Nucleus accumbens (tissue), 56 donors: ENCODE measurements around the gene NT5DC1.
A peak's percentile ranks its signal among the peaks of the same experiment; 100 is the strongest.

ENCODE experiments used
- DNase-seq, 56 donors: peaks; one replicate each; lab custom pipeline; 2025; lab: John Stamatoyannopoulos, UW

Gene NT5DC1

DNA sequence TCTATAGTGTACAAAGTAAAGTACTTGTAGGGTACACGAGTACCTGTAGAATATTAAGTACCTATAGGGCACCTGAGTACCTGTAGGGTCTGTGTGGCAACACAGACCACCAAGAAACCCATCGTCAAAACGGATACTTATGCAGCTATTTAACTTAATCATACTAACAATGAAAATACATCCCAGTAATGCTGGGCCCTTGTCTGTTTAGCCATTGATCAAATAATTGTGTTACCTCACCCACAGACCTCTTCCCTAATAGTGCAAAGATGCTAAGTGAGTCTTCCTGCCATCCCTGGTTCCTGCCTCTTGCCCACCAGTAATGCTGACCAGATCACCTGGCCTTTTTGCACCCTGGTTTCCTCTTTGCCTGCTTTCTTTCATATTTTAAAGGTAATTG lies 32.8 kb downstream of the NT5DC1 start:
- no peak for DNase-seq

DNA sequence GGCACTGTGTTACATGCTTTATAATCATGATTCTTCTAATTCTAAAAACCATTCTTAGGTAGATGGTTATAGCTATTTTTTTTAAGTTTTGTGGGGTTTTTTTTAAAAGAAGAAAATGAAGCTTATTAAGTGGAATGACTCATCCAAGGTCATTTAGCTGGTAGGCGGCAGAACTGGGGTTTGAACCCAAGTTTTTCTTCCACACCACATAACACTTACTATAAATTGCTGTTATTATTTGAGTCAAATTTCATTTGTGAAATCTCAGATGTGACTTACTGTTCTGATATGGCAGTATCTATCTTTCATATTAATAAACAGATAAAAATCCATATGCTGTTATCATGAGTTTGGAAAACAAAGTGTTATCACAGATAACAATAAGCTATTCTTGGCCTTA lies 35.7 kb downstream of the NT5DC1 start:
- no peak for DNase-seq

DNA sequence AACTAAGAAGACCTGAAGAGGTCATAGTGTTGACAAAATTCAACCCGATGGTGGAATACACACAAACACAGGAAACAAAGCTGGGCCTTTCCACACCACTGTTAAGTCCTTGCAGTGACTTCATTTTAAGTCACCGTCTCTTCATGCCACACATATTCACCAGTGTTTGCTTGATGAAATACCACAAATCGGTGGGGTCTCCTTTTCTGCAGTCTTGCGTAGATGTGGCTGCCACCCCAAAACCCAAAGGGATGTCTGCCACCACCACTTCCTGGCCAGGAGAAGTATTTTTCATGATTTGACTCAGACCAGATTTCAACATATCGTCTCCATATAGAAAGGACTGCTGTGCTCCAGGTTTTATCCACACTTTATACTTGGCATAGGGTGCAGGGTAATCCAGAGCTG lies 36.3 kb downstream of the NT5DC1 start:
- DNase-seq = peak in 1 of 56 donors; percentile 8

DNA sequence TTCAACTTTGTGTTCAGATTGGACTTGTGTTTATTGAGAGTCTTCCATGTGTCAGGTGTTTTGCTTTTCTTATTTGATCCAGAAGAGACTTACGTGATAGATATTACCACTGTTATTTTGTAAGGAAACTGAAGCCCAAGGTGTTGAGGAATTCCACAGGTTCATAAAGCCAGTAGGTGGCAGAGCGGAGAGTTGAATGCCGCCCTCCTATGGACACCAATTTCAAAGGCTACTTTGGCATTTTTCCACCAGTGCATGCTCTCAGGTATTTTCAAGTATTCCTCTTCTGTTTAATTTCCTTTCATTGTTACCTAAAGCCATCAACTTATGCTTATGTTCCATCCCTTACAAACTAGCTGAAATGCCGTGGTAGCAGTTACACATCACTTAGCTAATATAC lies 39.3 kb downstream of the NT5DC1 start:
- no peak for DNase-seq

DNA sequence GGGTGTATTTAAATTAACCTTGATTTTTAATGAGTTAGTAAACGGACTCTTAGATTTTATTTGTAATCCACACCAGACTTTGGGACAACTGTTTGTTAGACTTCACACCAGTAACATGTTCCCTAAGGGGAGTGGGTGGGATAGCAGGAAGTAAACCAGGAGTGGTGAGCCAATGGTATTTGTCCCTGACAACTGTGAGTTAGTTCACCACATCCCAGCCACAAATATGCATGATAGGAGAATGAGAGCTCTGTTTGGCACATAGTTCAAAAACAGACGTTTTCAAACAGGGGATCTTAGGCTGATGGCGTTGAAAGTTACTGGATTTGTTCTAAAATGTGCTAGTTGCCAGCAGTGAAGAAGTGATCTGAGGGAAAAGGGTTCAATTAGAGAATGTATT lies 44.0 kb downstream of the NT5DC1 start:
- DNase-seq = no peak

DNA sequence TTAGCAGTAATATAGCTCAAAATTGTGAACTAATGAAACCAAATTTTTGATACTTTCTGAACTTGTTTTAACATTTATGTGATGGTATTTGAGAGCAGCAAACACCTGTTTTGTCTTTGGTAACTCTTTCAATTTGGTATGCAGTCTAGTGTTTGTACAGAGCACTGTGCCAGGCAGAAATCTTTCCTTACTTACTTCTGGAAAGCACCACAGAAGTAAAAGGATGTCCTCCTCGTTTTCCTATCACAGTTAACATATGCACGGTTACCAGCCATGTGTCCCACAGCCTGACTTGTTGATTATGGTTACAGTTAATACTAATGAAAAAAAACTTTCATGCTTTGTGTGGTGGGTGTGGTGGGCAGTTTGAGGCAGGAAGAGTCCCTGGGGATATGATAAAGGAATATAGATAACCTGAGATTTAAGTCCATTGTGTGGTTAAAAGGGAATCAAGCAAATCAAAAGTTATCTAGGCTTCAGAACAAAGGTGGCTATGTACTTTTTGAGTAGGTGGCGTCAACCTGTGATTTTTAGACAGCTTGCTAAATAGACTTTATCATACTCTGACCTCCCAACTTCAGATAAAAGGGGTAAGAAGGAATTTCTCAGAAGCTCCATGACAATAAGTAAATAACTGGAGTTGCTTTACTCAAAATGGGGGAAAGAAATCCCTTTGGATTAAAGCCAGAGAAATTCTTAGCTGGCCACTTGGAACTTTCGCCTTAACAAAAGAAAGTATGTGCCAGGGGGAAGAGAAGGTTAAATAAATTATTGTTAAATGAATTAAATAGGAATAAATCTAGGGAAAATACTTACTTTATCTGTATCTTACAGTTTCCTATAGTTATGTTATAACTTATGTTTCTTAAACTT lies 45.4 kb downstream of the NT5DC1 start:
- no peak for DNase-seq

DNA sequence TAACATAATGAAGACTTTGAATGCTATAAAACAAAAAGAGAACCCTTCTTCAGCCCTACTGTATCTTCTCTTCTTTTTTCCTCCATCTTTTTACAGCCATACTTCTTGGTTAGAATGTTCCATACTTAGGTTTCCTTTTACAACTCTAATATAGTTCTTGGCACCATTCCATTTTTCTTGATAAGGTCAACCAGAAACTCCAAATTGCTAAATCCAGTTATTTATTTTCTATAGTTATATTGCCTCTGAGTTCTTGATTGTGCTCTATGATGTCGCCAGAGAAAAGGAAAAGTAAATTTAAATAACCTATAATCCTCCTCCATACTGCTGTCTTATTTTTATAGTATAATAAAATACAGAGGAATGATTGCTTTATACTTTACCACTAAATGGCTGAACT lies 52.0 kb downstream of the NT5DC1 start:
- DNase-seq = no peak

DNA sequence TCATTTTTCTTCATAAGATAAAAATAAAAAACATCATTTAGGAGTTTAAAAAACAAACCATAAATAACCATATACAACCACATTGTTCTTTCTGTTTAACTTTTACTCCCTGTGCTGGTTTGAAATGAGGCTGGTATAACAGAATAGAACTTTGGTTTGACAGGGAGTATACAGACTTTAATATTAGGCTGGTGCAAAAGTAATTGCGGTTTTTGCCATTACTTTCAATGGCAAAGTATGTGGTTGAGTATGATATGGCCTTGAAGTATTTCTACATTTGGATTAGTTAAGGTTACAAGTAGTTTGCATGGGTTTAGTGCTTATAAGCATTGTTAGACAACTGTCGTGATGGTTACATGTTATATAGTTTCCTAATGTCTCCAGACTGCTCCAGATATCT lies 54.2 kb downstream of the NT5DC1 start:
- no peak for DNase-seq

DNA sequence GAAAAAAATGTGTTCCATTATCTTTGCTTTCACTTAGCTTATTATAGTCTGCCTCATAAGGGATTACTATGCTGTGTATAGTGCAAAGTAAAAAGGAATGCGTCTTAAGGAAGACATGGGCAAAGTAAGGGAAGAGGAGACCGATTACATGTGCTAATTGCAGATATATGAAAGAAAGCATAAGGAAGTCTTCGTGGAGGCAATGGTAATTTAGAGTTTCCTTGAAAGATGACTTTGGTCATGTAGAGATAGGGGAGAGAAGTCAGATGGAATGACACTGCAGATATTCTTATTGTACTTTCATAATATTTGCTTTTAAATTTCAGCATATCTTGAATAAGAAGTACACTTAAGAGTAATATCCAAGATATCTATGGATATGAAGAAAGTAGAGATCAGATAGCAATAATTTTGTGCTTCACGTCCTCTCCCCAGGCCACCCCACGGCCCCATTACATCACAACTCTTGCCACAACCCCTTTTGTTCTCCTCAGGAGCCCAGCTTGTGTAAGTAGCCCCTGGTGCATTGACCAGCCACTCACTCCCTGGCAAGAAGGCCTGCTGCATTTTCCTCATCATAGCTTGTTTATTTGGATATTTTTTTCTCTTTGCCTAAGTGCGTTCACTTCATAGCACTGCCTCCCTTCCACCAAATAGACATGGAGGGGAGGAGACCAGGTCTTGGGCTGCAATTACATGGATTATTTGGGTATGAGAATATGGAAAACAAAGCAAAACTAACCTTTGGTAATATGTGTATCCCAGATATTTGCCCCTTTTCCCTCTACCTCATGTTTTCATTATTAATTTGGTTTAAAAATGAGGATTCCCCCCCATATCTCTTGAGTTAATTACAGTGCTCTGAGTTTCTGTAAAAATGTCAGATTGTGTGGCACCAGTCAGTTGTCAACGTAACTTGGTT lies 56.0 kb downstream of the NT5DC1 start:
- DNase-seq = no peak

DNA sequence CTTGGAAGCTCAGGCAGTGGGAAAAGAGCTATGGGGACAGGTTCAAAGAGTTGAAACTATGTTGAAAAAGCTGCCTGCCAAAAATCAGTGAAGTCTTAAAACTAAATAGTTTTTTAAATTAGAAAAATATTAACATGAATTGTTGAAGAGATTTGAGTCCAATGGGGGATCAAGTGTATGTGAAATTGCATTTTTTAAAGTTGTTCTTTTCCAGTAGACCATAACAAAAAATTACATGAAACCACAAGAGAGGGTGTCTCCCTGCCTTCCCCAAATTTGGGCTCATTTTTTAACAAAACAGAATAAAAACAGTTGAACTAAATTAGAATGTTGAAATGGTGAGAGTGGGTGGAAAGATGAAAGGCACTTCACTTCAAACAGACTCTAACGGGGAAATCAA lies 56.7 kb downstream of the NT5DC1 start:
- no peak for DNase-seq

DNA sequence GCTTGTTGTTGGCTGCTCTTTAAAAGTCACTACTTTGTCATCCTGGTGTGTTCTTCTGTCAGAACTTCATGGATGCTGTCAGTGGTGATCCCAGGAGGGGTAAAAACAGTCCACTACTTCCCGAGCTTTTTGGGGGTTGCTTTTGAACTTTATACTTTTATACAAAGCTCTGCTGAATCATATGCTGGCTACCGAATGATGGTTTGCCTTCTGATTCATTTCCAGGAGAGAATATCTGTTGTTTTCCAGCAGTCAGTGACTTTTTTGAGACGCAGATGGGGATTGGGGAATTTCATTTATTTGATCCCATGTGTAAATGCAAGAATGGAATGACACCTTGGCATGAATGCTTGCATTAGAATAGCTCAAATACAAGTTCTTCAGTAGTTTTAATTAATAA lies 58.0 kb downstream of the NT5DC1 start:
- no peak for DNase-seq

DNA sequence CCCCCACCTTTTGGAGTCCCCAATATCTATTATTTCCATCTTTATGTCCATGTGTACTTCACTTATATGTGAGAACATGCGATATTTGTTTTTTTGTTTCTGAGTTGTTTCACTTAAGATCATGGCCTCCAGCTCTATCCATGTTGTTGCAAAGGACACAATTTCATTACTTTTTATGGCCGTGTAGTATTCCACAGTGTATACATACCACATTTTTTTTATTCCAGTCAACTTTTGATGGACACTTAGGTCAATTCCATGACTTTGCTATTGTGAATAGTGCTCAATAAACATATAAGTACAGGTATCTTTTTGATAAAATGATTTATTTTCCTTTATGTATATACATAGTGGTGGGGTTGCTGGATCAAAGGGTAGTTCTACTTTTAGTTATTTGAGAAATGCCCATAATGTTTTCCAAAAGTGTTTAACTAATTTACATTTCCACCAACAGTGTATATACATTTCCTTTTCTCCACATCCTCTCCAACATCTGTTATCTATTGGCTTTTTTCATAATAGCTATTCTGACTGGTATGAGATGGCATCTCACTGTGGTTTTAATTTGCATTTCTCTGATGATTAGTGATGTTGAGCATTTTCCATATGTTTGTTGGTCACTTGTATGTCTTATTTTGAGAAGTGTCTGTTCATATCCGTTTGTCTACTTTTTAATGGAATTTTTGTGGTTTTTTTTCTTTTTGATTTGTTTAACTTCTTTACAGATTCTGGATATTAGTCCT lies 59.3 kb downstream of the NT5DC1 start:
- DNase-seq = no peak

DNA sequence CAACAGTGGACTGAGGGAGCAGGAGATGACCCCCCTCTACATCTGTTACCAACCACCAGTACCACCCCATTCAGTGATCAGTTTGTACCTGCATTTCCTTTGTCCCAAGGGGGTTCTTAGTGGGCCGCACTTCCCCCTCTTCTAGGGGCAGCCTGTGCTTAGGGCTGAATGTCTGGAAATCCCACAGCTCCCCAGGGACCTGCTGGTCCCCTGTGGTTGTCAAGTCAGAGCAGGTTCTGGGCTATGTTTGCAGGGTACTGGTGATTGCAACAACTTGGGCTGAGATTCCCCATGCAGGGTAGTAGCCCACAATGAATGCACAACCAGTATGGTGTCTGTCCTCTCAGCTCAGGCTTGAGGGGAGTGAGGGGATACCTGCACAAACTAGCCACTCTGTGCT lies 64.9 kb downstream of the NT5DC1 start:
- DNase-seq = no peak

DNA sequence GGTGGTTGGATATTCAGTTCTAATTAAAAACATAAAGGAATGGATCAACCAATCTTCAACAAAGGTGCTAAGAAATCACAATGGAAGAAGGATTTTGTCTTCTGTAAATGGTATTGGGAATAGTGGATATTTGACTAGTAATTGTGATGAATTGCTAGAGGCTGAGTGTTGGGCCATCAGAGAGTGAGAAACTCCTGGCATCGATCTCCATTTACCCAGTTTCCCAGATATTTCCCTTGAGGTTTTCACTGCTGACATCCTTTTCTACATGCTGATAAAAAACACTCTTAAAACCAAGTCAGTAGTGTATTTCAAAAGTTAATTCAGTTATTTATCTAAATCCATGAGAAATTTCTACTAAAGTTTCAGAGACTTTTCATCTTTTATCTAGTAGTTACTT lies 65.7 kb downstream of the NT5DC1 start:
- no peak for DNase-seq

DNA sequence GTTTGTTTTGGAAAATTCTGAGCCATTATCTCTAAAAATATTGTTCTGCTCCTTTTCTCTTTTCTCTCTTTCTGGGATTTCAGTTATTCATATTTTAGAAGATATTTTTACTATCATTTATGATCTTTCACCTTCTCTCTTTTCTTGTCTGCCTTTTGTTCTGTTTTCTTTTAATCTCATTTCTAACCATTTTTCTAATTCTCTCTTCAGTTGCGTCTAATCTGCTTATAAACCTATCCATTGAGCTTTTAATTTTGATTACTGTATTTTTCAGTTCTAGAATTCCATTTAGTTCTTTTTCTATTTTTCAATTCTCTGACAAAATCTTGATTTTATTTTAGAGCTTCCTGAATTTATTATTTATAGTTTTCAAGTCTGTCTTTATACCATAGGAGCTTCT lies 67.5 kb downstream of the NT5DC1 start:
- no peak for DNase-seq

DNA sequence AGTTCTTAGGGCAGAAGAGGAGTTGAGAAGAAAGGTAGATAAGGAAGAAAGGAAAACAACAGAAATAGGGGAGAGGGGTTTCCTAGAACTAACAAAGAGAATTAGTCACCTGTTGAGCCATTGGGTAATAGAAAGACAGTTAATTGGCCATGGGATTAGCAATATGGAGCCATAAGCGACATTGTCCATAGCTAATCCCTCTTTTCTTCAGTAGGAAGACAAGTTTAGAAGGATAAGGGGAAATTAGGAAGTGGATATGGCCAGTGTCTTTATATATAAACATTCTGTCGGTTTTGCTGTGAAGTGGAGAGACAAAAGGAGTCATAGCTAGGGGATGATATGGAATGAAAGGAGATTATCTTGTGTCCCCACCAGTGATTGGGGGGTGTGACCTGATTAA lies 69.2 kb downstream of the NT5DC1 start:
- no peak for DNase-seq

DNA sequence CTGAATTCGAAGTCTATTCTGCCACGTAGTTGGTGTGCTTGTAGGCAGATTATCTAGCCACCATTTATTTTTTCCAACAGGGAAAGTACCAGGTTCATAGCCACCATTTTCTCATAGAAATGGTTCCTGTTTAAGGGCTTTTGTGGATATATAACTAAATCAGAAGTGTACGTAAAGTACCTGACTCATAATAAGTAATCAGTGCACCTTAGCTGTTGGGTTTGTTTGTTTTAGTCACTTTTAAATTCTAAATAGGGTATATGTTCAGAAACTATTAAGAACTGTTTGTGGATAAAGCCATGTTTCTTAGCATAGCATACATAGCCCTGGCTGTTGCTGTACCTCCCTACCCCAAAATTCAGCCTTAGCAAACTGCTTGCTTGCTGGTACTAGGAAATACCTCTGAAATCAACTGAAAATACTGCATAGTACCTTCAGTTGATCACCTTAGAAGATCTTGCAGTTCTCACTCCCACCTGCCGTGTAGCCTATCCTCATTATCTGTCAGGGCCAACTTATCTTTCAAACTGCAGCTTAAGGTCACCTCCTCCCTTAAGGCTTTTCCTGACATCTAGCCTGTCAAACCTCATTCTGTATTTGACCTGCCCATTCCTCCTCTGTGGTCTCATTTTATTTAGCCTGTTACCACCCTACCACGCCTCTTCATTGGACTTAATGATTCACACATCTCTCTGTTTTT lies 69.9 kb downstream of the NT5DC1 start:
- no peak for DNase-seq

DNA sequence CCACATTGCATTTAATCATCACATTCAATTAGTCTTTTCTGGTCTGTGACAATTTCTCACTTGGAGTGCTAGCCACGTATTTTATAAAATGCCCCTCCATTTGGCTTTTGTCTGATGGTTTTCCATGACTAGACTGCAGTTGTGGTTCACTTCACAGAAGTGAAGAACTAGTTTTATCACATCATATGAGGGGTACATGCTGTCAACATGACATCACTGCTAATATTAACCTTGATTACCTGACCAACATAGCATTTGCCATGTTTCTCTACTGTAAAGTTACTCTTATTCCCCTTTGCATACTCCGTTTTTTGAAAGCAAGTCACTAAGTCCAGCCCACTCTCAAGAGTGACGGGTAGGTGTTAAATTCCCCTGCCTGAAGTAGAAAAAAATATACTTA lies 73.3 kb downstream of the NT5DC1 start:
- no peak for DNase-seq

DNA sequence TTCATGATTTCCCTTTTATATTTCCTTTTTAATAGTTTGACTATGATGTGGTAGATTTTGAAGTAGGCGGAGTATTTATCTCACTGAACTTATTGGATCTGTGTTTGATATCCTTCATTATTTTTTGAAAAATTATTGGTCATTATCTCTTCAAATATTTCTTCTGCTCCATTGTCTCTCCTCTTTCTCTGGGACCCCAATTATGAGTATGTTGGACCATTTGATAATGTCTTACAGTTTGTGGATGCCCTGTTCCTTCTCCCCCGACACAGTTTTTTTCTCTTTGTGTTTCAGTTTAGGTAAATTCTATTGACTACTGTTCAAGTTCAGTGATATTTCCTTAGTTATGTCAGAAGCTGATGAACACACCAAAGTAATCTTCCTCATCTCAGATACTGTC lies 74.7 kb downstream of the NT5DC1 start:
- DNase-seq = no peak

DNA sequence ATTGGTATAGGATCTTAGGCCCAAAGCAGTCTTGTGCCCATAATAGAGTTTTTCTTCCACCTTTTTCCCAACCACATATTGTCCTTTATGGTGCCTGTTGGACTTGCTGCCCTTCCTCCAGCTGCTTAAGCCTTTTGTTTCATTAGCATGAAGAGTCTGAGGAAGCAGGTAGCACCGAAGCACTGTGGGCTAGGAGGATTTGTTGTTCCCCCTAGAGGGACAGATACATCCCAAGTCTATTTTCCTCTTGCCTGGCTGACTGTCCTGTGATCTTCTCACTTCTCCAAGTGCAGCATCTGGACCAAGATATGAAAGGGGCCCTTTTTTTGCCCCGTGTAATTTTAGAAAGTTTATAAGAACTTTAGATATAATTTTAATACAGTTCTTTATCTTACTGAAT lies 75.9 kb downstream of the NT5DC1 start:
- DNase-seq = no peak
